ENCODE results near the gene MPND.

DNA sequence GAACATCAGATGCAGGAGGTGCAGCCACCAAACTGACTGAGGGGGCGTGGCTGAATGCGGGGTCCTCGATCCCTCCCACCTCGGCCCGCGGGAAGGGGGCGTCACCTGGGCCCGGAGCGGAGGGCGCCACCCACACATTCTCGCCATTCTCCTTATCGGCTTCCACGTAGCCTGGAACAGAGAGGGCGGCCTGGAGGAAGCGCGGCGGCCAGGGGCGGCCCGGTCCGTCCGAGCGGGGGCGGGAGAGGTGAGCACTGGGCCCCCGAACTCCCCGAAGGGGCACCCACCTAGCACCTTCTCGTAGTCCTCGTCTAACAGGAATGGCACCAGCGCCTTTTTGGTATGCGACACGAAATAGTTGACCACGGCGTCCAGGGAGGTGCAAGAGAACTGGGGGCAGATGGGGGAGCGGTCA, 16.5 kb upstream of the MPND start:
- TF ChIP-seq POLR2A (IDR thresholded peaks at IDR 0.05; ENCODE audit: low read length): no peak
- no peak for TF ChIP-seq GATA1 (IDR thresholded peaks at IDR 0.05; ENCODE audit: low read depth, low read length)
